GM19324 (cell line): ENCODE measurements around the gene SDK1.
"Not testable (repeated sequence)": the region's sequence is repeated elsewhere in the genome, so short reads cannot be mapped to it uniquely, and the experiment has no call there.

Source experiments
- ATAC-seq: cut with Tn5 transposase; IDR thresholded peaks from one replicate; pipeline ENCODE4 v1.9.1; 2021; ENCODE audit warnings: mild to moderate bottlenecking, moderate library complexity; ENCODE audit not compliant: unreplicated experiment, low FRiP score

The SDK1 gene

DNA sequence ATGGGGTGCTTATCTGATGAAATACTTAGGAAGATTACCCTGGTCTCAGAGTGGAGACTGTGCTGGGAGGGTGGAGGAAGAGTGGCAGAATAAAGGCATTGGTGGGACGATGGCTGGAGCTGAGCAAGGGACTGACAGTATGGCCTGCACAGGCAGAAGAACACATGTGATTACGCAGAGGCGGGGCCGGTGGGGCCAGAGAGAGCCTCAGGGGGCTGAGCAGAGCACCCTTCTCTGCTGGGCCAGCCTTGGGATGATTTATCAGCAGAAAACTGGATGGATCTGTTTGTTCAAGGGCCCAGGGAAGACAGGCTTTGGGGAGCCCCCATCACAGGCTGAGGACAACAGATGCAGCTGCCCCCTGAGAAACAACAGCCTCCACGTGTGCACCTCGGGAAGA lies 272.1 kb downstream of the SDK1 start:
- no peak for ATAC-seq

DNA sequence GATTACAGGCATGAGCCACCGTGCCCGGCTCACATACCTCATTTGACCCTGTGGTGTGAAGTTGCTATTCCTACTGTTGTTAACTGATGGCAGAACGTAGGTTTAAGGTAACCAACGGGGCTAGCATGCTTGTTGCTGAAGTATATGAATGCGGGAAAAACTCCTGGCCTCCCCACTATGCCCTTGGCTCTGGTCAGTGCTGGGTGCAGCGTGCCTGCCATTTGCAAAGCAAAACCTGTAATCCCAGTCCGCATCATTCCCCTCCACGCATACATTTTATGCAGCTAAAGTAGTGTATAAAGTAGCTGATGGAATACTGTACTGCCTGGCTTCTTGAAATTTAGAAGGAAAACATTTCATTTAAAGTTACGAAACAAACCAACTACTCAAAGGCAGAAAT lies 273.3 kb downstream of the SDK1 start:
- no peak for ATAC-seq

DNA sequence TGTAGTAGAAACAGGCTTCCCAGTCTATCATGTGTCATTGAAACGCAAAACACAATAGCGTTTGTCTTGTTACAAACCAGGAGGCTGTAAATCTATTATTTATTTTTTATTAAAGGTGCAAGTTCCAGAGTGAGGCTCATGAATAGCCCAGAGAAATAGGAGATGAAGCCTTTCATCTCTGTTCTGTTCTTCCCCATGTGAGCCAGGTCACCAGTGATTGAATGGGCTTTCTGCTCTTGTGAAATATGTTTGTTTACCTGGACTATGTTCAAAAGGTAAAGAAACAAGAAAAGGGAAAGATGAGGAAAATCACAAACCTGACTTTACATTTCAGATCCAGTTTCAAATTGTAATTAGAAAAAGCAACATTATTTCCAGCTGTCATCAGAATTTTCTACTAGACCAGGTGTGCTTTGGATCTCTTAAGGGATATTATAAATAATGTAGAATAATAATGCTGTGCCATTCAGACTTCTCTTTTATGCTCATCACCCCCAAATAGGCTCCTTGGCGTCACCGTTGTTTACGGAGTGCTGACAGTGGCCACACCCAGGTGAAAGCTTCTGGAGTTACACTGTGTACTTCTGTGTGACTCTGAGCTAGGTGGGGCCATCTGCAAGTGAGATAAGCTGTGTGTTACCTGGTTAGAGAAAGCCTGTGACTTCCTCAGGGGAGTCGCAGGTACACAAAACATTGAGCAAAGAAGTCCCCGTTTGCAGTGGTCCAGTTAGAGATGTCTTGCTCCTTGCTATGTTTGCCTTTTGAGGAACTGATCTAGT lies 274.9 kb downstream of the SDK1 start:
- no peak for ATAC-seq

DNA sequence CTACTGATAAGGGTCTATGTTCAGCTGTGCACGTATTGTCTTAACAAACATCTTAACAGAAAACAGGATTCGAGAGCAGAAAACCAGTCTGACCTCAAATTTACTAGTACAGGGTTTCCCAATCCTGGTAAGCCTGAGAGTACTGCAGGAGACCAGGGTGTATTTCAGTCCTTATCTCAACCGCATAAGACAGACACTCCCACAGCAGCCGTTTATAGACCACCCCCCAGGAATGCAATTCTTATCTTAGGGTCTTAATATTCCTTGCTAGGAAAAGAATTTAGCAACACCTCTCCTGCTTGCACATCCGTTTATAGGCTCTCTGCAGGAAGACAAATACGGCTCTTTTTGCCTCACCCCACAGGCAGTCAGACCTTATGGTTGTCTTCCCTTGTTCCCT lies 277.3 kb downstream of the SDK1 start:
- ATAC-seq = no peak

DNA sequence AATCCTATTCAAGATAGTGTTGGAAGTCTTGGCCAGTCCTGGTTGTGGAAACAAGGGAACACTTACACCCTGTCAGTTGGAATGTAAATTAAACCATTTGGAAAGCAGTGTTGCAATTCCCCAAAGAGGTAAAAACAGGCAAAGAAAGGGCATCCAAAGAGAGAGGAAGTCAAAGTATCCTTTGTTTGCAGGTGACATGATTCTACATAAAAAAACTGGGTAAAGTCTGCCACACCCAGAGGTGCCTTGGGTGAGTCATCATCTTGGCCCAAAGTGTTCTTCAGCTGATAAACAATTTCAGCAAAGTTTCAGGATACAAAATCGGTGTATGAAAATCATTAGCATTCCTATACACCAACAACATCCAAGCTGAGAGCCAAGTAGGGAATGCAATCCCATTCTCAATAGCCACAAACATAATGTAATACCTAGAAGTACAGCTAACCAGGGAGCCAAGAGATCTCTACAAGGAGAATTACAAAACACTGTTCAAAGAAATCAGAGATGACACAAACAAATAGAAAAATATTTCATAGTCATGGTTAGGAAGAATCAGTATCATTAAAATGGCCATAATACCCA lies 278.7 kb downstream of the SDK1 start:
- ATAC-seq = no peak

DNA sequence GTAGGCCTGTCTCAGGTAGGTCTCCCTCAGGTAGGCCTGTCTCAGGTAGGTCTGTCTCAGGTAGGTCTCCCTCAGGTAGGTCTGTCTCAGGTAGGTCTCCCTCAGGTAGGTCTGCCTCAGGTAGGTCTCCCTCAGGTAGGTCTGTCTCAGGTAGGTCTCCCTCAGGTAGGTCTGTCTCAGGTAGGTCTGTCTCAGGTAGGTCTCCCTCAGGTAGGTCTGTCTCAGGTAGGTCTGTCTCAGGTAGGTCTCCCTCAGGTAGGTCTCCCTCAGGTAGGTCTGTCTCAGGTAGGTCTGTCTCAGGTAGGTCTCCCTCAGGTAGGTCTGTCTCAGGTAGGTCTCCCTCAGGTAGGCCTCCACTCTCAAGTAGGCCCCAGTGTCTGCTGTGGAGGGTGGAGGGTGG lies 281.1 kb downstream of the SDK1 start:
- not testable (repeated sequence) for ATAC-seq

DNA sequence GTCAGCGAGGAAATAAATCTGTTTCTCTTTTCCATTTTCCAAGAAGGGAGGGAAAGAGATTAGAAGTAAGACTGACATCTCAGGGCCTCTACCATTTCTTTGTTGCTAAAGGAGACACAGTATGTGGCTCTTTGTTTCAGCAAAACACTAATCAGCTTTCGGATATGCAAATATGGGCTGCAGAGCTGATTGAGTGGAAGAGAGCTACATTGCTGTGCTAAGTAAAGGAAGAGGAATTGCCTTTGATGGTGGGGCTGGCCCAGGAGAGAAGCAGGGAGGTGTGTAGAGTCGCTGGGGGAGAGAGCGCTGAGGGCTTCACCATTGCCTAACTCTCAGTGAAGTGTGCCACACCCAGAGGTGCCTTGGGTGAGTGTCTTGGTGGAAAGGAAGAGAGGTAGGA lies 284.8 kb downstream of the SDK1 start:
- ATAC-seq = no peak

DNA sequence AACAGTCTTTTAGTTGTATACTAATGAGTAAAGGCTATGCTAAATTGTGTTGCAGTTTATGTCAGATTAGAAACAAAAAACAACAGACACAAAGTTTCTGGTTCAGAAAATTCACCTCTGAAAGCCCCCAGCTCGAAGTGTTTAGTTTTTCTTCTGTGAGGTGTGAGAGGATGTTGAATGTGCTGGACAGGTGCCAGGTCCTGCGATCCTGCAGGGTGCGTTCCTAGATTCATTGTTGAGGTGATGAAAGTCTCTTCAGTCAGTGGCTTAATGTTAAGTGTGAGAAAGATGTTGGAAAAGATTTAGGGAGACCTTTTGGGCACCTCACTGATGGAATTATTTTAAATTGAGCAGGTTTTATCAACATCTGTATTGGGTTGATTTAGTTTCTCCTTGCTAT lies 287.3 kb downstream of the SDK1 start:
- no peak for ATAC-seq

DNA sequence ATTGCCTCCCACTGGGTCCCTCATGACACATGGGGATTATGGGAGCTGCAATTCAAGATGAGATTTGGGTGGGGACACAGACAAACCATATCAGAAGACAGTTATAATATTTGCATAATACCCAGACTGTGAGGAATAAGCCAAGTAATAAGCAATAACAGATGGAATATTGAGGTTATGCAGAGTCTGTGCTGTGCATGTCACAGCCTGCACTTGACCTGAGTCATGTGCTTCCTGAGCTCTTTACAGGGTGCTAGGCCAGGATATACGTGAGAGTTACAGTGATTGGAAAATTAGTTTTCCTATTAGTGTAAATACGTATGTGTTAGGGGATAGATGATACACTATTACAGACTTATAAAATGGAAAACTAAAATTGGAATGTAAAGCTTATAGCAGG lies 288.7 kb downstream of the SDK1 start:
- no peak for ATAC-seq

DNA sequence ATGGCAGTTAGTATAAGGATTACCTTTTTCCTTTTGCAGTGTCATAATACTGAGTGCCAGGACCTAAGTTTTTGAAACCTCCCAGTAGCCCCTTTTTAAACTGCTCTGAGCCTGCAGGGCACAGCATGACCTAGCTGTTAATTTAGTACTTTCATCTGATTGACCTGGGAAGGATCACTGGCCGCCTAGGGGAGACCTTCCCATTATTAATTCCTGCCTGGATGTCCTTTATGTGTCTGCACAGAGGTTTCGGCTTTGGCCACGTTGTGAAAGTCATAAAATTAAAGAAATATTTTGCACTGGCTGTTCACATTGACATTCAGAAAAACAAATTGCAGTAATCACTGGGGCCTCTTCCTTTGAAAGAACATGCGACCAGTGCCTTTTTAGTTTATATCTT lies 290.2 kb downstream of the SDK1 start:
- ATAC-seq = no peak

DNA sequence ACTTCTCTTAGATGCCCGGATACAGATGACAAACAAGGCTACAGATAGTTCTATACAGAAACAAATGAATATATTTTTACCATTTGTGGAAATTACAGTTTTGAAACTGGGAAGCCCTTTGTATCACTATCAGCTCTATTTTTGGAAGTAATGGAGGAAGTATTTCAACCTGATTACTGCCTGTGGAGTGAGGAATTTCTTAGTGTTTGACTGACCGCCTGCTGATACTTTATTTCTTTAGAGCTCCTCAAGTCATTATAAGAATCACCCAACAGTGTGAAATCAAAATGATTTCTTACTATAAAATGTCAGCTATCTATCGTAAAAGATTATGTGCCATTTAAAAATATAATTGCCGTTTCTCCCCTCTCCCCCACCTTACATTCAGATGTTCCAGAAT lies 290.9 kb downstream of the SDK1 start:
- no peak for ATAC-seq

DNA sequence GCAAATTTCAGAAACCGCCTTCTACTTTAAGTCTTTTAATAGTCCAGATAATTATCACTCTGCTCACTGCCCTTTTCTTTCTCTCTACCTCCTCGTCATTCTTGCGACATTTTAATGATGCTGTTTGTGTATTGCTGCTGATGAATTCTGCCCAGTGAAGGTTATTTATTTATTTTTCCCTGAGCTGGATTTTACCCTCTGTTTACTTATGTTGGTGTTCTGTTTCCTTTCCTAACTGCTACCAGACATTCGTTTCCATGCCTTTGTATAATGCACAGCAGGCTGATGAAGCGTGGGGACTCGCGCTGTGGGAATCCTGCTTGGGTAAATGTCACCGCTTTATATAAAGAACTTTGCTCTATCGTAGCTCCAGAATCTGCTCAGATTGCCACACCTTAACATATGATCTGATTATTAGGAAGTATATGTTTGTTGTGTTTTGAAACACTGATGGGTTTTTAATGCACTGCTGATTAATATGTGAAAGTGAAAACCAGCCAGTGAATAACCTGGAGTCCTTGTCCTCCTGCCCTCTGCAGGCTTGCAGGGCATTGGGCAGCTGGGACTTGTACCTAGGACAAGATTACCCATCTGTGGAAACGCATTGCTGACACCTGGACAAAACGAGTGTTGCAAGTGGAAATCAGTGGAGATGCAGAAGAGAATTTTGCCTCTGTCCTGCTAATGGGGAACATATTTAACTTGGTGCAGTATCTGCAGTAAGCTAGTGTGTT lies 291.5 kb downstream of the SDK1 start:
- no peak for ATAC-seq

DNA sequence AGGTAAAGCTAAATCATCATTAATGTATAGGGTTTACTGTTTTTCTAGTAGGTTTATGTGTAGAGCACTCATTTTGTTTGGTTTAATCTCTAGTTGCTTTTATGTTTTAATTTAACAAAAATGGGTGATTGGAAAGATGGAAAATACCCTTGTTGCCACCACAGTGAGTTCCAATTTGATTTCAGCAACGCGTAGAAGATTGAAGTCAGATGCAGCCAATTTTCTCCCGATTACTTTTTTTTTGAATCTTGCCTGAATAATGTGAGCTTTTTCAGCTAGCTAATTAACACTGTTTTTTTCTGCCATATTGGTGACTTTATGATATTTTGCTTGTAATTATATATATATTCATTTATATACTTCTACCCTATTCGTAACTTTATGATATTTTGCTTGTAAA lies 293.8 kb downstream of the SDK1 start:
- ATAC-seq = no peak

DNA sequence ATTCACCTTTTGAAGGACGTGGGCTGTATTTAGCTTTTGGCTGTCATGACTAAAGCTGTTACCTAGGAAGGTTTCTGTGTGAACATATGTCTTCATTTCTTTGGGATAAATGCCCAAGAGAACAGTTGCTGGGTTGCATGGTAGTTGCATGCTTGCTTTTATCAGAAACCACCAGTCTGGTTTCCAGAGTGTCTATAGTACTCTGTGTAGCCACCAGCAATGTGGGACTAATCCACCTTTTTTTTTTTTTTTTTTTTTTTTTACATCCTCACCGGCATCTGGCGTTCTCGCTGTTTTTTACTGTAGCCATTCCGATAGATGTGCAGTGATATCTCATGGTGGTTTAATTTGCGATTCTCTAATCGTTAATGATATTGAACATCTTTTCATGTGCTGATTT lies 297.8 kb downstream of the SDK1 start:
- ATAC-seq = no peak

DNA sequence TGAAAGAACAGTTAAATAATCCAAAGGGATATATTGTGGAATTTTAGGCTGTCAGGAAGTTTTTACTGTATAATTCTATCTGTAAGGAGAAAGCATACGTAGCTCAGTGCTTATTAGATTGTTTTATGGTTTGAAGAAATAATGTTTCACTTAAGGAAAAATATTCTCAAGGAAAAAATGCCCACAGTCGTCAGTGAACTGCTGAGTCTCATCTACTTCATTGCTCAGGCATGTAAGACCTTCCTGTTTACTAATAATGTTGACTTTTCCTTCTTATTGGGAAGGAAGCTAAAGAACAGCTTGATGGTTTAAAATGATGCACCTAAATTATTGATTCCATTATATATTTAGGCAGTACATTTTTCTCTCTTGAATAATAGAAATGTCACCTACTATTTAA lies 304.2 kb downstream of the SDK1 start:
- no peak for ATAC-seq

DNA sequence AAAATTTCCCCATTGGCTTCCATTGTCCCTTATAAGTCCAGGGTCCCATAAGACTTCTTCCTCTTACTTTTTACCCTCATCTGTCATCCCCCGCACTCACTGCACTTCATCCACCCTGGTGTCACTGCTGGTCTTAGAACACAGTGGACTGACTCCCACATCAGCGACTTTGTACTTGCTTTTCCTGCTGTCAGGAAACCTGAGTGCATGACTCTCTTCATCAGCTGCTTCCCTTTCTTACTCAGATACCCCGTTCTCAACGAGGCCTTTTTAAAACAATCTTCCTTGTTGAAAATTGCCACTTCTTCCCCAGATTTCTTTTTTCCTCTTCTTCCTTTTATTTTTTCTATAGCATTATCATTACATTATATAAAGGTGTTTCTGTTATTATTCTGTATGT lies 305.4 kb downstream of the SDK1 start:
- ATAC-seq = no peak

DNA sequence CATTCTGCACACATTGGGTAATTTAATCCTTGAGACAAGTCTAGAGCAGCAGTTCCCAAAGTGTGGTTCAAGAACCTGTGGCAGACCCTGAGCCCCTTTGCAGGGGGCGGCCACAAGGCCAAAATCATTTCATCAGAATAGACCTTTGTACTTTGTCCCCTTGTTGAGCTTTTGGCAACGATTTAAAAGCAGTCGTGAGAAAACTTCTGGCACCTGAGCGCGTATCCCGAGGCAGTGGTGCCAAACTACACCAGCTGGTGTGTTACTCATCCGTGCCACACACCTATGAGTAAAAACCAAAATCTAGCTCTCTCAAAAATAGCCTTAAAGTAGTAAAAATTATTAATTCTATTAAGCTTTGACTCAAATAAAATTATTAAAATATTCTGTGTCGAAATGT lies 306.8 kb downstream of the SDK1 start:
- no peak for ATAC-seq

DNA sequence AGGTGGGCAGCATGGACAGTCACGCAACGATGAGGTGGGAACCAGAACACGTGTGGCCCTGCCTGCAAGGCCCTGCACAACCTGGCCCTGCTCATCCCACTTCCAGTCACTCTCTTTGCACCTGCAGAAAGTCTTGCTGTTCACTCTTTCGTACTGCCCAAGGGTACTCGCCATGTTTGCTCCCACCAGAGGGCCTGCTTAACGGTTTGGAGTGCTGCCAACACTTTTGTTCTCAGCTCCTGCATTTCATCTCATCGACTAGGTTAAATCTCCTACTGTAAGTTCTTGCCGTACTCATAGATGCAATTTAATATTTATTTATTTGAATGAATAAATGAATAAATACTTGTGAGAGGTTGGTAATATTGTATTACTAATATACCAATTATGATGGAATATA lies 315.3 kb downstream of the SDK1 start:
- ATAC-seq = no peak

DNA sequence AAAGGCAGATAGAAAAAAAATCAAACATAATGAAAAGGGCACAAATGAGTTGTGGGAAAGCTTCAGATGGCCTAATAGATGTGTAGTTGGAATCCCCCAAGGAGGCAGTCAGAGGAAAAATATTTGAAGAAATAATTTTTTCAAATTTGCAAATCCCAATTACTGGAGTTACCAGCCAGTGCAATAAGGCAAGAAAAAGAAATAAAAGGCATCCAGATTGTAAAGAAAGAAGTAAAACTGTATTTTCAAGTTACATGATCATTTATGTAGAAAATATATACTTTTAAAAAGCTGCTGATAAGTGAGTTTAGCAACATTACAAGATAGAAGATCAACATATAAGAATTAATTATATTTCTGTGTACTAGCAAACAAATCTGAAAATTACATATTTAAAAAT lies 329.0 kb downstream of the SDK1 start:
- ATAC-seq = no peak

DNA sequence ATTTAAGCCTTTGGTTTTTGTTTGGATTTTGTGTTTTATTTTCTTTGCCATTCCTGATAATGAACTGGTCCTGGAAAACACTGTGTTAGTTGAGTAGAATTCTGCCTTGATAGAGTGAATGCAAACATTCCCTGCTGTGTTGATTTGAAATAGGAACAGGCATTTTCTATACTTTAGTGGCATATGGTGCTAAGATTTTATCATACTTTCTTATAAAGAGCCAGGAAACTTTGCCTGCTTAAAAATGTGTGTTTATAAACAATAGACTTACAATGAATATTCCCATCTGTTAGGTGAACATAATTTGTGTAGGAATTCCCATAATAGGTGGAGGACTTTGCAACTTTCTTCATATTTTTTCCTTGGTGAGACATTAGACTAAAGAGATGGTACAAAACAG lies 333.3 kb downstream of the SDK1 start:
- no peak for ATAC-seq

DNA sequence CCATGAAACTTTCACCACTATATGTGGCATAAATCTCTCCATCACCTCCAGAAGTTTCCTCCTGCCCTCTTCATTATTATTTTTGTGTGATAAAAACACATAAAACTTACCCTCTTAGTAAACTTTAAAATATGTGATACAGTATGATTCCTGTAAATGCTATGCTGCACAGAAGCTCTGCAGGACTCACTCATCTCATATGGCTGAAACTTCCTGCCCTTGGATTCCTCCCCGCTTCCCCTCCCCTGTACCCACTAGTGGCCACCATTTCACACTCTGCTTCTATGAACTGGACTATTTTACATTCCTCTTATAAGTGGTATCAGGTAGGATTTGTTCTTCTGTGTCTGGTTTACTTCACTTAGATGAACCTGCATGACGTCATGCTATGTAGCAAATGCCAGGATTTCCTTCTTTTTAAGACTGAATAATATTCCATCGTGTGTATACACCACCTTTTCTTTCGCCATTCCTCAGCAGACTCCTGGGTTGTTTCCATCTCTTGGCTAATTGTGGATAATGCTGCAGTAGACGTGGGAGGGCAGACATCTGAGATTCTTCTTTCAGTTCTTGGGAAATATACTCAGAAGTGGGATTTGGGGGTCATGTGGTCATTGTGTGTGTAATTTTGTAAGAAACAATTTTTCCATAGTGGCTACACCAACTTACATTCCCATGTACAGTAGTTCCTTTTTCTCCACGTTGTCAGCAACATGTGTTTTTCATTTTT lies 335.2 kb downstream of the SDK1 start:
- ATAC-seq = no peak
